ENCODE measurements around the gene ARHGAP32. TPM values are rescaled to one million over a fixed set of nuclear protein-coding genes. Genes with fewer than 3 reads are reported as not detected.

ARHGAP32 gene
- total RNA-seq, 1 experiment from 2014 or later = 22.0 TPM

DNA sequence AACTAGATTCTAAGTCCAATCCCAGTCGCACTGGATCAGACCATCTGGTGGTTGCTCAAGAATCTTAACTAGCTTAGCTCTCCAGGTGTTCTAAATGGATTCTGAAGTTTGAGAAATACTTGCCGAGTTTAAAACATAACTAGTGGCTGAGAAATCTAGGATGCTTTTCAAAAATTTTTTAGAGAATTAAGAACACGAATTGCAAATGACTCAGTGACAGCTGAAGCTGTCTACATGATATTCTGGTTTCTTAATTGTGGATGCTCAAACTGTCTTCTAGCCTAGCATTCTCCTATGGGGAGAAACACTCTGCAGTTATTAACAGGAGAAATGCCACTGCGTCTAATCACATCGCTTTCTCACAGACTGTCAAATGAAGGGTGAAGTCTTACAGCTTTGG lies 229.2 kb downstream of the ARHGAP32 start:
- H3K23ac ChIP-seq (ENCODE audit: insufficient read length, low read depth, low read length) = no peak overlapping the region
- no peak overlapping the region for H2BK5ac ChIP-seq (ENCODE audit: insufficient read length, low read length)
- H3K4ac ChIP-seq (ENCODE audit: low read depth, low read length) = no peak overlapping the region
- H3K79me1 ChIP-seq (ENCODE audit: insufficient read depth, low read depth, low read length, poor library complexity, severe bottlenecking) = no peaks in the 10 kb centered on the region
- no peak overlapping the region for H4K8ac ChIP-seq (replicated peaks; ENCODE audit: insufficient read length, low read depth, low read length)
- no peak overlapping the region for H3K9ac ChIP-seq (ENCODE audit: extremely low read depth, insufficient read length, low read length)
- WGBS (ENCODE audit: extremely low coverage, insufficient read length, low lambda C conversion rate) = no CpG with 5 or more reads among the region's 5 CpGs
- H3K9me3 Mint-ChIP-seq = no peaks in the 10 kb centered on the region
- no peak overlapping the region for H3K4me3 Mint-ChIP-seq
- H3K18ac ChIP-seq (ENCODE audit: insufficient read length, low read depth, low read length) = no peak overlapping the region
- H2BK20ac ChIP-seq (ENCODE audit: low read depth, low read length, poor library complexity, severe bottlenecking) = no peak overlapping the region
- H4K91ac ChIP-seq (ENCODE audit: insufficient read length, low read depth, low read length) = no peak overlapping the region
- no peaks in the 10 kb centered on the region for H3K79me2 ChIP-seq (ENCODE audit: insufficient read depth, low read length)
- TF ChIP-seq, protein P1, sequence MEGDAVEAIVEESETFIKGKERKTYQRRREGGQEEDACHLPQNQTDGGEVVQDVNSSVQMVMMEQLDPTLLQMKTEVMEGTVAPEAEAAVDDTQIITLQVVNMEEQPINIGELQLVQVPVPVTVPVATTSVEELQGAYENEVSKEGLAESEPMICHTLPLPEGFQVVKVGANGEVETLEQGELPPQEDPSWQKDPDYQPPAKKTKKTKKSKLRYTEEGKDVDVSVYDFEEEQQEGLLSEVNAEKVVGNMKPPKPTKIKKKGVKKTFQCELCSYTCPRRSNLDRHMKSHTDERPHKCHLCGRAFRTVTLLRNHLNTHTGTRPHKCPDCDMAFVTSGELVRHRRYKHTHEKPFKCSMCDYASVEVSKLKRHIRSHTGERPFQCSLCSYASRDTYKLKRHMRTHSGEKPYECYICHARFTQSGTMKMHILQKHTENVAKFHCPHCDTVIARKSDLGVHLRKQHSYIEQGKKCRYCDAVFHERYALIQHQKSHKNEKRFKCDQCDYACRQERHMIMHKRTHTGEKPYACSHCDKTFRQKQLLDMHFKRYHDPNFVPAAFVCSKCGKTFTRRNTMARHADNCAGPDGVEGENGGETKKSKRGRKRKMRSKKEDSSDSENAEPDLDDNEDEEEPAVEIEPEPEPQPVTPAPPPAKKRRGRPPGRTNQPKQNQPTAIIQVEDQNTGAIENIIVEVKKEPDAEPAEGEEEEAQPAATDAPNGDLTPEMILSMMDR (conservative IDR thresholded peaks at IDR 0.05) = no peak
- no peaks in the 10 kb centered on the region; a peak in 1 of 7 replicates for H3K36me3 Mint-ChIP-seq (ENCODE audit: insufficient read depth in 1 of 3, low read depth in 3 of 3)
- DNase-seq = no peak
- H2BK15ac ChIP-seq (ENCODE audit: low read depth, low read length) = no peak overlapping the region
- H4K5ac ChIP-seq (ENCODE audit: insufficient read length, low read depth, low read length) = no peak overlapping the region
- H3K27ac Mint-ChIP-seq = no peak overlapping the region
- no peaks in the 10 kb centered on the region for H4K20me1 ChIP-seq (ENCODE audit: control insufficient read depth, insufficient read depth, insufficient read length)
- H3K14ac ChIP-seq (ENCODE audit: insufficient read depth, low read length) = no peak overlapping the region
- H3K27me3 ChIP-seq (ENCODE audit: insufficient read depth, low read length) = no peaks in the 10 kb centered on the region
- no peak overlapping the region for H2AK5ac ChIP-seq (ENCODE audit: insufficient read length, low read length)
- H3K4me2 ChIP-seq (ENCODE audit: insufficient read depth, insufficient read length, low read length) = no peak overlapping the region
- H3K27me3 Mint-ChIP-seq (ENCODE audit: low read depth) = no peaks in the 10 kb centered on the region; the same call in 1 of the 2 replicates
- H3K23me2 ChIP-seq (ENCODE audit: insufficient read length, low read depth, low read length, poor library complexity, severe bottlenecking) = no peaks in the 10 kb centered on the region
- no peak overlapping the region for H2BK120ac ChIP-seq (ENCODE audit: low read depth, low read length, poor library complexity, severe bottlenecking)
- H3K27ac ChIP-seq (ENCODE audit: insufficient read length, low read depth, low read length) = no peak overlapping the region
- H2BK12ac ChIP-seq (ENCODE audit: insufficient read length, low read depth, low read length) = no peak overlapping the region
- no peaks in the 10 kb centered on the region for H3K4me1 ChIP-seq (ENCODE audit: insufficient read depth, low read length)
- no peak overlapping the region for H3T11ph ChIP-seq (ENCODE audit: low read length)
- peaks cover 7 to 9% of the 10 kb centered on the region in 2 experiments; a peak in 3 of 4 replicates for H3K4me1 Mint-ChIP-seq
- no peak overlapping the region for H2AFZ ChIP-seq (ENCODE audit: low read length)
- H3K56ac ChIP-seq (ENCODE audit: insufficient read length, low read depth, low read length) = no peak overlapping the region
- H3K9me3 ChIP-seq (ENCODE audit: control insufficient read depth, low read depth, low read length) = no peaks in the 10 kb centered on the region
